Measurements from ENCODE around the gene CAPN3.

The CAPN3 gene

DNA sequence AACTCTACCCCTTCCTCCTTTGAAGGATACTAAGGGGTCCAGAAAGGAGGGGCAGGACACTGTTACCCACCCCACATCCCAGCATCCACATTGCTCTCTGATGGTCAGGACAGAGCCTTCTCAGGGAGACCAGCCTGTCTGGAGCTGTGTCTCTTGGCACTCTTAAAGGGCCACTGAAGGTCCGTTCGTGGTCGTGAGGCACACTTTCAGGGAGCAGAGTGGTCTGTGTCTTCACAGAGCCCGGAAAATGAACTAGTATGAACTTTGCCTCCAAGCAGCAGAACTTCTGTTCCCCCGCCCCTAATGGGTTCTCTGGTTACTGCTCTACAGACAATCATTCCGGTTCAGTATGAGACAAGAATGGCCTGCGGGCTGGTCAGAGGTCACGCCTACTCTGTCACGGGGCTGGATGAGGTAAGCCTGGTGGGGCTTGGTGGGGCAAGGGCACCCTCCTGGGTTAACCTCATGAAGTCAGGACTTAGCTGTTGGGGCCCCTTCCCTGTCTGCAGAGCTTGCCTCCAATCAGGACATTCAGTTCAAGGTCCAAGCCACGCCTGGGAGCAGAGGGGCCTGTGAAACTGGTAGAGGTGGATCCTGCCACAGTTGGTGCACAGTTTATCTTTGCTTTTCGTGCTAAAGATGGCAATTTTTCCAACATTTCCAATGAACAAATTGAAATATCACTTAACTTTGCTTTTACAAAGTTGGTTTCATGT is 33.2 kb downstream of the CAPN3 start:
- Histone ChIP-seq H3K4me3 (ENCODE audit: low read depth, low read length) (no peak overlapping the region), H3K9ac (ENCODE audit: low read depth, low read length) (no peak overlapping the region), H3K27me3 (ENCODE audit: control insufficient read depth, insufficient read depth, low read length) (no peaks in the 10 kb centered on the region), H3K27ac (ENCODE audit: low read depth, low read length) (no peak overlapping the region), H3K4me1 (ENCODE audit: control insufficient read depth, insufficient read depth, low read length) (no peaks in the 10 kb centered on the region), H3K9me3 (ENCODE audit: control insufficient read depth, insufficient read depth, low read length) (no peaks in the 10 kb centered on the region), H3K36me3 (ENCODE audit: control insufficient read depth, insufficient read depth, low read length) (no peaks in the 10 kb centered on the region)

DNA sequence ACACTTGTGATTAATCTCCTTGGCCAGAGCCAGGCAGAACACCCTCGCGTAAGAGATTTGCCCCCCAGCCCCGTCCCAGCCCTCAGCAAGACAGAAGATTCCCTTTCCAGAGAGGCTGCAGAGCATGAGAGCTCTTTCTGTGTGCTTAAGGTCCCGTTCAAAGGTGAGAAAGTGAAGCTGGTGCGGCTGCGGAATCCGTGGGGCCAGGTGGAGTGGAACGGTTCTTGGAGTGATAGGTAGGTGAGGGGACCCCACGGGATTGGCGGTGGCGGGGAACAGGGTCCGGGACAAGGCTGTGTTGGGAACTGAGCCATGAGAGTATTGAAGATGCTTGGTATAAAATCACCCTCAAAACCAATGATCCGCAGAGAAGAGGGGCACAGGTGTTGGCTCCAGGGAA is 34.8 kb downstream of the CAPN3 start:
- H3K36me3 ChIP-seq (ENCODE audit: control insufficient read depth, insufficient read depth, low read length) = no peaks in the 10 kb centered on the region
- H3K9ac ChIP-seq (ENCODE audit: low read depth, low read length) = no peak overlapping the region
- no peaks in the 10 kb centered on the region for H3K4me1 ChIP-seq (ENCODE audit: control insufficient read depth, insufficient read depth, low read length)
- H3K27ac ChIP-seq (ENCODE audit: low read depth, low read length) = no peak overlapping the region
- no peaks in the 10 kb centered on the region for H3K27me3 ChIP-seq (ENCODE audit: control insufficient read depth, insufficient read depth, low read length)
- no peak overlapping the region for H3K4me3 ChIP-seq (ENCODE audit: low read depth, low read length)
- H3K9me3 ChIP-seq (ENCODE audit: control insufficient read depth, insufficient read depth, low read length) = no peaks in the 10 kb centered on the region

GRCh38 chr15:42395838-42396237 is 36.5 kb downstream of the CAPN3 start:
- no peak overlapping the region for H3K27ac ChIP-seq (ENCODE audit: low read depth, low read length)
- no peak overlapping the region for H3K9ac ChIP-seq (ENCODE audit: low read depth, low read length)
- H3K4me3 ChIP-seq (ENCODE audit: low read depth, low read length) = no peak overlapping the region
- no peaks in the 10 kb centered on the region for H3K4me1 ChIP-seq (ENCODE audit: control insufficient read depth, insufficient read depth, low read length)
- H3K36me3 ChIP-seq (ENCODE audit: control insufficient read depth, insufficient read depth, low read length) = no peaks in the 10 kb centered on the region
- H3K9me3 ChIP-seq (ENCODE audit: control insufficient read depth, insufficient read depth, low read length) = no peaks in the 10 kb centered on the region
- H3K27me3 ChIP-seq (ENCODE audit: control insufficient read depth, insufficient read depth, low read length) = no peaks in the 10 kb centered on the region

- H3K9me3 ChIP-seq (ENCODE audit: control insufficient read depth, insufficient read depth, low read length) = no peaks in the 10 kb centered on the region
- H3K27ac ChIP-seq (ENCODE audit: low read depth, low read length) = no peak overlapping the region
- no peaks in the 10 kb centered on the region for H3K4me1 ChIP-seq (ENCODE audit: control insufficient read depth, insufficient read depth, low read length)
- no peaks in the 10 kb centered on the region for H3K27me3 ChIP-seq (ENCODE audit: control insufficient read depth, insufficient read depth, low read length)
- no peak overlapping the region for H3K9ac ChIP-seq (ENCODE audit: low read depth, low read length)
- H3K36me3 ChIP-seq (ENCODE audit: control insufficient read depth, insufficient read depth, low read length) = no peaks in the 10 kb centered on the region
- H3K4me3 ChIP-seq (ENCODE audit: low read depth, low read length) = no peak overlapping the region
Observed at GRCh38 chr15:42401544-42402454, 42.5 kb downstream of the CAPN3 start.

GRCh38 chr15:42402455-42403205 is 43.3 kb downstream of the CAPN3 start:
- H3K36me3 ChIP-seq (ENCODE audit: control insufficient read depth, insufficient read depth, low read length) = no peaks in the 10 kb centered on the region
- H3K4me3 ChIP-seq (ENCODE audit: low read depth, low read length) = no peak overlapping the region

GRCh38 chr15:42403389-42403788 is 44.1 kb downstream of the CAPN3 start:
- H3K36me3 ChIP-seq (ENCODE audit: control insufficient read depth, insufficient read depth, low read length) = no peaks in the 10 kb centered on the region
- H3K4me1 ChIP-seq (ENCODE audit: control insufficient read depth, insufficient read depth, low read length) = no peaks in the 10 kb centered on the region
- H3K27me3 ChIP-seq (ENCODE audit: control insufficient read depth, insufficient read depth, low read length) = no peaks in the 10 kb centered on the region
- no peak overlapping the region for H3K9ac ChIP-seq (ENCODE audit: low read depth, low read length)
- no peaks in the 10 kb centered on the region for H3K9me3 ChIP-seq (ENCODE audit: control insufficient read depth, insufficient read depth, low read length)
- H3K4me3 ChIP-seq (ENCODE audit: low read depth, low read length) = no peak overlapping the region
- no peak overlapping the region for H3K27ac ChIP-seq (ENCODE audit: low read depth, low read length)

More at GRCh38 chr15:42402455-42403205, 43.3 kb downstream of the CAPN3 start:
- H3K9me3 ChIP-seq (ENCODE audit: control insufficient read depth, insufficient read depth, low read length) = no peaks in the 10 kb centered on the region
- H3K4me1 ChIP-seq (ENCODE audit: control insufficient read depth, insufficient read depth, low read length) = no peaks in the 10 kb centered on the region
- H3K9ac ChIP-seq (ENCODE audit: low read depth, low read length) = no peak overlapping the region
- no peak overlapping the region for H3K27ac ChIP-seq (ENCODE audit: low read depth, low read length)
- no peaks in the 10 kb centered on the region for H3K27me3 ChIP-seq (ENCODE audit: control insufficient read depth, insufficient read depth, low read length)

GRCh38 chr15:42404461-42405235 is 45.3 kb downstream of the CAPN3 start:
- Histone ChIP-seq H3K27me3 (ENCODE audit: control insufficient read depth, insufficient read depth, low read length) (no peaks in the 10 kb centered on the region), H3K9ac (ENCODE audit: low read depth, low read length) (no peak overlapping the region), H3K27ac (ENCODE audit: low read depth, low read length) (no peak overlapping the region)

DNA sequence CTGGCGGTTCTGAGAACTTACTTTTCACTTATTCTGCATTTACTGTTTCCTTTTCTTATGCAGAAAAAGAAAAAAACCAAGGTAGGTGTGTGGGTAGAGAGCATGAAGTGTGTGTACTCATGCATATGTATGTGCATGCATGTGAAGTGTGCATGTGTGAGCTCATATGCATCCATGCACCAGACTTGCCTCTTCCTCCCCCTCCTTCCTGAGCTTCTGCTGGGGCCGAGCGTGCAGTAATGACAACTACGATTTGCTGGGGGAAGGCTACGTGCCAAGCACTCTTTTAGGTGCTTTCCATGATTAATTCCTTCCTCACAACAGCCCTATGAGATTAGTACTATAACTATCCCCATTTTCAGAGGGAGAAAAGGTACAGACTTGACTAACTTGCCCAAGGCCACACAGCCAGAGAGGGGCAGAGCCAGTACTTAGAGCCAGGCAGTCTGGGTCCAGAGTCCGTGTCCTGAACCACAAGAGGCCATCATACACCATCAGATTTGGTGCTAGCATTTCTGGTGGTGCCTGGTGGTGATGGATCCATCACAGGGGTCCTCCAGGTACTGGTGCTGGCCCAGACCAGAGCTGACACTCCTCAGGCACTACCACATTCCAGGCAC is 46.7 kb downstream of the CAPN3 start:
- no peaks in the 10 kb centered on the region for H3K4me1 ChIP-seq (ENCODE audit: control insufficient read depth, insufficient read depth, low read length)

More at GRCh38 chr15:42404461-42405235, 45.3 kb downstream of the CAPN3 start:
- Histone ChIP-seq H3K4me1 (ENCODE audit: control insufficient read depth, insufficient read depth, low read length) (no peaks in the 10 kb centered on the region), H3K4me3 (ENCODE audit: low read depth, low read length) (no peak overlapping the region), H3K36me3 (ENCODE audit: control insufficient read depth, insufficient read depth, low read length) (no peaks in the 10 kb centered on the region), H3K9me3 (ENCODE audit: control insufficient read depth, insufficient read depth, low read length) (no peaks in the 10 kb centered on the region)

GRCh38 chr15:42408178-42408577 is 48.9 kb downstream of the CAPN3 start:
- Histone ChIP-seq H3K9ac (ENCODE audit: low read depth, low read length) (no peak overlapping the region), H3K4me3 (ENCODE audit: low read depth, low read length) (no peak overlapping the region), H3K4me1 (ENCODE audit: control insufficient read depth, insufficient read depth, low read length) (no peaks in the 10 kb centered on the region), H3K36me3 (ENCODE audit: control insufficient read depth, insufficient read depth, low read length) (peaks cover 10% of the 10 kb centered on the region), H3K9me3 (ENCODE audit: control insufficient read depth, insufficient read depth, low read length) (no peaks in the 10 kb centered on the region), H3K27ac (ENCODE audit: low read depth, low read length) (no peak overlapping the region), H3K27me3 (ENCODE audit: control insufficient read depth, insufficient read depth, low read length) (no peaks in the 10 kb centered on the region)

More for the DNA sequence above, 46.7 kb downstream of the CAPN3 start:
- H3K4me3 ChIP-seq (ENCODE audit: low read depth, low read length) = no peak overlapping the region
- H3K27me3 ChIP-seq (ENCODE audit: control insufficient read depth, insufficient read depth, low read length) = no peaks in the 10 kb centered on the region
- H3K9ac ChIP-seq (ENCODE audit: low read depth, low read length) = no peak overlapping the region
- no peaks in the 10 kb centered on the region for H3K9me3 ChIP-seq (ENCODE audit: control insufficient read depth, insufficient read depth, low read length)
- H3K36me3 ChIP-seq (ENCODE audit: control insufficient read depth, insufficient read depth, low read length) = no peaks in the 10 kb centered on the region
- H3K27ac ChIP-seq (ENCODE audit: low read depth, low read length) = no peak overlapping the region

- H3K9ac ChIP-seq (ENCODE audit: low read depth, low read length) = no peak overlapping the region
- H3K36me3 ChIP-seq (ENCODE audit: control insufficient read depth, insufficient read depth, low read length) = peaks cover 10% of the 10 kb centered on the region
- no peaks in the 10 kb centered on the region for H3K27me3 ChIP-seq (ENCODE audit: control insufficient read depth, insufficient read depth, low read length)
- H3K4me1 ChIP-seq (ENCODE audit: control insufficient read depth, insufficient read depth, low read length) = no peaks in the 10 kb centered on the region
- H3K4me3 ChIP-seq (ENCODE audit: low read depth, low read length) = no peak overlapping the region
- no peaks in the 10 kb centered on the region for H3K9me3 ChIP-seq (ENCODE audit: control insufficient read depth, insufficient read depth, low read length)
- no peak overlapping the region for H3K27ac ChIP-seq (ENCODE audit: low read depth, low read length)
Observed at GRCh38 chr15:42409011-42409410, 49.7 kb downstream of the CAPN3 start.
